A549 (cell line): ENCODE results near the gene TMED6. TPM values are rescaled to one million over a fixed set of nuclear protein-coding genes. Genes with fewer than 3 reads are reported as not detected.

Experiments used
- ATAC-seq, 2 experiments: fragments of 200-7000 bp in 1 of 2; fragments of >200 bp in 1 of 2; cut with Nextera tagmentation in 1 of 2; cut with Tn5 transposase in 1 of 2; 3 replicates each; pipeline versions ENCODE4 v1.8.0 to v1.9.1; 2018 to 2020; ENCODE audit warnings: mild to moderate bottlenecking in 1 of 2, moderate library complexity in 1 of 2
- CTCF ChIA-PET: fragments of 300-600 bp; sonication (Branson Sonifier 250); formaldehyde crosslinking; extraction: SDS; loops from one replicate; lab custom pipeline; 2021; ENCODE audit warnings: antibody characterized with exemption, inconsistent platforms; lab: Yijun Ruan, JAX
- POLR2A ChIA-PET: fragments of 350-600 bp; formaldehyde crosslinking; extraction: SDS; loops from one replicate; lab custom pipeline; 2021; ENCODE audit warnings: antibody characterized with exemption, inconsistent platforms; lab: Yijun Ruan, JAX
- DNase-seq, 2 experiments: peaks; one replicate each; pipeline versions ENCODE4 v3.0.0 to v3.0.0-alpha.2; 2011 to 2016; ENCODE audit warnings: low read depth in 1 of 2, low spot score in 1 of 2
- FAIRE-seq: peaks from 2 replicates; lab custom pipeline; 2011; peaks lifted over from hg19 to GRCh38; lab: Jason Lieb, UNC
- H3K27ac ChIP-seq, 2 experiments: fragments of >200 bp; sonication (Bioruptor Twin); formaldehyde crosslinking; 3 replicates each; pipeline ENCODE4 v1.5.1; 2016 to 2017
- H3K4me1 ChIP-seq: fragments of >200 bp; sonication (Bioruptor Twin); formaldehyde crosslinking; 3 replicates; pipeline ENCODE4 v1.6.1; 2016
- H3K4me2 ChIP-seq: fragments of >200 bp; sonication (Bioruptor Twin); formaldehyde crosslinking; 3 replicates; pipeline ENCODE4 v1.6.1; 2016
- H3K4me3 ChIP-seq: fragments of >200 bp; sonication (Bioruptor Twin); formaldehyde crosslinking; 3 replicates; pipeline ENCODE4 v1.5.1; 2016
- H3K9me3 ChIP-seq: fragments of >200 bp; sonication (Bioruptor Twin); formaldehyde crosslinking; 3 replicates; pipeline ENCODE4 v1.6.1; 2016
- CBX2 ChIP-seq: fragments of 200-600 bp; sonication (generic); IDR thresholded peaks from 2 replicates; pipeline ENCODE4 v1.6.1; 2016; ENCODE audit warnings: low read depth, mild to moderate bottlenecking, borderline replicate concordance
- CEBPB ChIP-seq, 2 experiments: fragments of >200 bp in 1 of 2; sonication (Bioruptor Twin) in 1 of 2; formaldehyde crosslinking in 1 of 2; IDR thresholded peaks; 2 replicates each; pipeline ENCODE4 v1.6.1; 2012 to 2016
- EP300 ChIP-seq, 2 experiments: fragments of >200 bp; sonication (Bioruptor Twin); formaldehyde crosslinking; IDR thresholded peaks; 2 replicates in 1 of 2; 3 replicates in 1 of 2; pipeline ENCODE4 v1.6.1; 2016 to 2017
- GATA3 ChIP-seq: IDR thresholded peaks from 2 replicates; pipeline ENCODE4 v1.6.1; 2012; ENCODE audit warnings: borderline replicate concordance
- HEYL ChIP-seq: fragments of 250-450 bp; sonication (Bioruptor Pico); IDR thresholded peaks from 2 replicates; pipeline ENCODE4 v1.8.0; 2021; ENCODE audit warnings: mild to moderate bottlenecking, moderate library complexity
- JUNB ChIP-seq: fragments of >200 bp; sonication (Bioruptor Twin); formaldehyde crosslinking; IDR thresholded peaks from 2 replicates; pipeline ENCODE4 v1.6.1; 2016
- MAX ChIP-seq: IDR thresholded peaks from 2 replicates; pipeline ENCODE4 v1.6.1; 2012
- MAZ ChIP-seq: fragments of 150-350 bp; IDR thresholded peaks from 2 replicates; pipeline ENCODE4 v1.6.1; 2014; ENCODE audit warnings: antibody characterized with exemption, low read depth, low read length, borderline replicate concordance
- PHF8 ChIP-seq: fragments of 200-600 bp; sonication (generic); IDR thresholded peaks from 2 replicates; pipeline ENCODE4 v1.6.1; 2016; ENCODE audit warnings: low read depth, mild to moderate bottlenecking, antibody characterized with exemption, moderate library complexity, borderline replicate concordance
- POLR2A ChIP-seq: IDR thresholded peaks from 2 replicates; pipeline ENCODE4 v1.6.1; 2012; ENCODE audit warnings: mild to moderate bottlenecking, low read length
- RAD21 ChIP-seq, 2 experiments: fragments of >200 bp in 1 of 2; sonication (Bioruptor Twin) in 1 of 2; formaldehyde crosslinking in 1 of 2; IDR thresholded peaks in 1 of 2; conservative IDR thresholded peaks in 1 of 2; 2 replicates in 1 of 2; 3 replicates in 1 of 2; pipeline ENCODE4 v1.6.1; 2012 to 2018; ENCODE audit warnings: inconsistent platforms in 1 of 2
- RARB ChIP-seq: fragments of 250-450 bp; sonication (Bioruptor Pico); IDR thresholded peaks from 2 replicates; pipeline ENCODE4 v1.8.0; 2021; ENCODE audit warnings: mild to moderate bottlenecking, moderate library complexity
- REST ChIP-seq: fragments of 200-600 bp; sonication (generic); IDR thresholded peaks from 2 replicates; pipeline ENCODE4 v1.6.1; 2016; ENCODE audit warnings: antibody characterized with exemption, mild to moderate bottlenecking, moderate library complexity
- USF2 ChIP-seq: fragments of 450-650 bp; IDR thresholded peaks from 2 replicates; pipeline ENCODE4 v1.6.1; 2014; ENCODE audit warnings: antibody characterized with exemption
- WGBS: methylation state at CpG from one replicate; pipeline ENCODE4 v1.1.6; 2017; ENCODE audit errors: missing lambda C conversion rate; 5-methylcytosine and 5-hydroxymethylcytosine counted together
- polyA plus RNA-seq, 4 experiments: library from polyadenylated mRNA; depleted of rRNA in 3 of 4; stranded (reverse); fragments of >200 nt; fragmentation: RNase III in 1 of 4; extraction: RNeasy Plus Mini Kit Qiagen cat#74134 plus additional on column Dnase treatment in 1 of 4; gene quantifications; 2 replicates in 3 of 4; 3 replicates in 1 of 4; pipeline ENCODE4 v1.2.3, GENCODE V29; 2011 to 2017

Gene TMED6
- polyA plus RNA-seq, 2 of the 4 experiments (the other 2 are of a cell fraction): 0.19 TPM; not detected in 1

GRCh38 chr16:69293401-69293800 is 58.2 kb downstream of the TMED6 start:
- H3K9me3 ChIP-seq: no peaks in the 10 kb centered on the region
- ChIA-PET POLR2A (no interaction called here), CTCF (interaction anchor here (1.3 kb wide), 1 partner anchor 143 kb away, joined by 4 read pairs; no protein-coding TSS in a partner anchor)
- ATAC-seq (no peak), FAIRE-seq (no peak), DNase-seq (no peak)
- 77% methylated on average over 3 of the region's 3 CpGs for WGBS
- H3K4me1 ChIP-seq: peaks cover 5% of the 10 kb centered on the region; the same call in 1 of the 3 replicates
- H3K4me3 ChIP-seq: no peak overlapping the region
- TF ChIP-seq RARB (CRISPR knock-in tag) (no peak), CBX2 (no peak), JUNB (no peak), CEBPB (IDR thresholded peaks at IDR 0.05) (no peak), PHF8 (no peak), MAX (no peak), REST (no peak), HEYL (CRISPR knock-in tag) (no peak), GATA3 (no peak), MAZ (no peak), RAD21 (conservative IDR thresholded peaks at IDR 0.05 in 1 of 2, IDR thresholded peaks at IDR 0.05 in 1 of 2) (no peak), USF2 (no peak), EP300 (IDR thresholded peaks at IDR 0.05) (no peak), POLR2A (no peak)
- H3K27ac ChIP-seq: no peak overlapping the region
- no peak overlapping the region for H3K4me2 ChIP-seq

Other genes with a start within 250 kb of the TMED6 start
- gene HAS3, start 246.1 kb downstream of the TMED6 start, polyA plus RNA-seq (2011; rRNA removed): 9.1 and 11.1 TPM in 2 replicates
- 12.4 to 18.6 TPM (median 14.1 TPM) in 3 replicates for gene HAS3, start 246.1 kb downstream of the TMED6 start, polyA plus RNA-seq (2017; fragmentation: RNase III; extraction: RNeasy Plus Mini Kit Qiagen cat#74134 plus additional on column Dnase treatment)
- 81.6 and 113 TPM in 2 replicates for gene CHTF8, start 219.2 kb downstream of the TMED6 start, polyA plus RNA-seq (2011; rRNA removed)
- 72.5 to 82.7 TPM (median 78.7 TPM) in 3 replicates for gene CHTF8, start 219.2 kb downstream of the TMED6 start, polyA plus RNA-seq (2017; fragmentation: RNase III; extraction: RNeasy Plus Mini Kit Qiagen cat#74134 plus additional on column Dnase treatment)
- gene UTP4, start 219.1 kb downstream of the TMED6 start, polyA plus RNA-seq (2011; rRNA removed): 118 TPM in 2 replicates
- gene UTP4, start 219.1 kb downstream of the TMED6 start, polyA plus RNA-seq (2017; fragmentation: RNase III; extraction: RNeasy Plus Mini Kit Qiagen cat#74134 plus additional on column Dnase treatment): 77.1 to 87.3 TPM (median 78.8 TPM) in 3 replicates
- gene SNTB2, start 164.6 kb downstream of the TMED6 start, polyA plus RNA-seq (2011; rRNA removed): 19.2 and 20.8 TPM in 2 replicates
- gene SNTB2, start 164.6 kb downstream of the TMED6 start, polyA plus RNA-seq (2017; fragmentation: RNase III; extraction: RNeasy Plus Mini Kit Qiagen cat#74134 plus additional on column Dnase treatment): 7.4 to 8.4 TPM (median 7.8 TPM) in 3 replicates
- gene VPS4A, start 40.4 kb downstream of the TMED6 start, polyA plus RNA-seq (2011; rRNA removed): 12.9 and 18.2 TPM in 2 replicates
- gene VPS4A, start 40.4 kb downstream of the TMED6 start, polyA plus RNA-seq (2017; fragmentation: RNase III; extraction: RNeasy Plus Mini Kit Qiagen cat#74134 plus additional on column Dnase treatment): 25.5 to 28.1 TPM (median 26.7 TPM) in 3 replicates
- 10.0 and 16.1 TPM in 2 replicates for gene PDF, start 21.2 kb downstream of the TMED6 start, polyA plus RNA-seq (2011; rRNA removed)
- gene PDF, start 21.2 kb downstream of the TMED6 start, polyA plus RNA-seq (2017; fragmentation: RNase III; extraction: RNeasy Plus Mini Kit Qiagen cat#74134 plus additional on column Dnase treatment): 27.6 to 29.1 TPM (median 27.9 TPM) in 3 replicates
- 24.3 and 31.8 TPM in 2 replicates for gene COG8, start 12.2 kb downstream of the TMED6 start, polyA plus RNA-seq (2011; rRNA removed)
- 20.5 to 21.4 TPM (median 21.4 TPM) in 3 replicates for gene COG8, start 12.2 kb downstream of the TMED6 start, polyA plus RNA-seq (2017; fragmentation: RNase III; extraction: RNeasy Plus Mini Kit Qiagen cat#74134 plus additional on column Dnase treatment)
- gene NIP7, start 12.0 kb downstream of the TMED6 start, polyA plus RNA-seq (2011; rRNA removed): 23.0 and 27.3 TPM in 2 replicates
- 55.9 to 64.5 TPM (median 55.9 TPM) in 3 replicates for gene NIP7, start 12.0 kb downstream of the TMED6 start, polyA plus RNA-seq (2017; fragmentation: RNase III; extraction: RNeasy Plus Mini Kit Qiagen cat#74134 plus additional on column Dnase treatment)
- gene TERF2, start 34.2 kb upstream of the TMED6 start, polyA plus RNA-seq (2011; rRNA removed): 27.3 and 29.0 TPM in 2 replicates
- gene TERF2, start 34.2 kb upstream of the TMED6 start, polyA plus RNA-seq (2017; fragmentation: RNase III; extraction: RNeasy Plus Mini Kit Qiagen cat#74134 plus additional on column Dnase treatment): 25.2 to 30.6 TPM (median 30.3 TPM) in 3 replicates
- 477 and 583 TPM in 2 replicates for gene CYB5B, start 72.8 kb upstream of the TMED6 start, polyA plus RNA-seq (2011; rRNA removed)
- 159 to 248 TPM (median 217 TPM) in 3 replicates for gene CYB5B, start 72.8 kb upstream of the TMED6 start, polyA plus RNA-seq (2017; fragmentation: RNase III; extraction: RNeasy Plus Mini Kit Qiagen cat#74134 plus additional on column Dnase treatment)
- 45.1 and 48.3 TPM in 2 replicates for gene NFAT5, start 214.2 kb upstream of the TMED6 start, polyA plus RNA-seq (2011; rRNA removed)
- gene NFAT5, start 214.2 kb upstream of the TMED6 start, polyA plus RNA-seq (2017; fragmentation: RNase III; extraction: RNeasy Plus Mini Kit Qiagen cat#74134 plus additional on column Dnase treatment): 8.2 to 9.5 TPM (median 8.3 TPM) in 3 replicates